ENCODE measurements around the gene RFX3.

GRCh38 chr9:3189113-3189861 lies 336.5 kb downstream of the RFX3 start:
- TF ChIP-seq CTCF (IDR thresholded peaks at IDR 0.05; ENCODE audit: insufficient read depth, low read length, poor library complexity, severe bottlenecking) (no peak), EZH2phosphoT487 (conservative IDR thresholded peaks at IDR 0.05; ENCODE audit: low read length) (no peak)

Measured in SU-DHL-6 (cell line).